Right atrium auricular region (tissue), 2 donors: ENCODE results near the gene FGF6. TPM values are rescaled to one million over a fixed set of nuclear protein-coding genes. Genes with fewer than 3 reads are reported as not detected.
"Not testable (repeated sequence)": the region's sequence is repeated elsewhere in the genome, so short reads cannot be mapped to it uniquely, and the experiment has no call there.

Experiments
- DNase-seq: peaks from one replicate; pipeline ENCODE4 v3.0.0-alpha.2; 2019; ENCODE audit warnings: low spot score
- H3K27ac ChIP-seq, 2 donors: fragments of 200-600 bp; sonication (generic); 1 replicate in 1 of 2; 2 replicates in 1 of 2; pipeline ENCODE4 v1.5.1; 2016 to 2019
- H3K27me3 ChIP-seq, 2 donors: fragments of 200-600 bp; sonication (generic); one replicate each; pipeline versions ENCODE4 v1.5.1 to v1.6.0; 2017 to 2019
- H3K36me3 ChIP-seq: fragments of 200-600 bp; sonication (generic); one replicate; pipeline ENCODE4 v1.5.1; 2016
- H3K4me1 ChIP-seq, 2 donors: fragments of 200-600 bp; sonication (generic); one replicate each; pipeline versions ENCODE4 v1.5.1 to v1.6.0; 2017 to 2019
- H3K4me3 ChIP-seq, 2 donors: fragments of 200-600 bp; sonication (generic); 1 replicate in 1 of 2; 2 replicates in 1 of 2; pipeline ENCODE4 v1.5.1; 2017 to 2019; ENCODE audit warnings: mild to moderate bottlenecking in 1 of 2, moderate library complexity in 1 of 2
- H3K9me3 ChIP-seq, 2 donors: fragments of 200-600 bp; sonication (generic); one replicate each; pipeline ENCODE4 v1.5.1; 2019
- total RNA-seq, 2 donors: library from RNA; depleted of rRNA; stranded (reverse); fragments of >200 nt; gene quantifications; one replicate each; pipeline ENCODE4 v1.1.0, GENCODE V29; 2016
- TF ChIP-seq, protein P1 (sequence below), 2 donors: fragments of 200-600 bp; sonication (generic); IDR thresholded peaks; one replicate each; pipeline ENCODE4 v1.5.1; 2019; ENCODE audit warnings: antibody characterized with exemption in 2 of 2

FGF6 gene
- total RNA-seq, 2 donors from 2014 or later, result not detected

- Histone ChIP-seq H3K4me1 (peaks cover 0 to 9% of the 10 kb centered on the region in 2 donors), H3K27ac (no peak overlapping the region), H3K9me3 (no peaks in the 10 kb centered on the region), H3K36me3 (no peaks in the 10 kb centered on the region), H3K27me3 (no peaks in the 10 kb centered on the region), H3K4me3 (no peak overlapping the region)
- TF ChIP-seq, protein P1, sequence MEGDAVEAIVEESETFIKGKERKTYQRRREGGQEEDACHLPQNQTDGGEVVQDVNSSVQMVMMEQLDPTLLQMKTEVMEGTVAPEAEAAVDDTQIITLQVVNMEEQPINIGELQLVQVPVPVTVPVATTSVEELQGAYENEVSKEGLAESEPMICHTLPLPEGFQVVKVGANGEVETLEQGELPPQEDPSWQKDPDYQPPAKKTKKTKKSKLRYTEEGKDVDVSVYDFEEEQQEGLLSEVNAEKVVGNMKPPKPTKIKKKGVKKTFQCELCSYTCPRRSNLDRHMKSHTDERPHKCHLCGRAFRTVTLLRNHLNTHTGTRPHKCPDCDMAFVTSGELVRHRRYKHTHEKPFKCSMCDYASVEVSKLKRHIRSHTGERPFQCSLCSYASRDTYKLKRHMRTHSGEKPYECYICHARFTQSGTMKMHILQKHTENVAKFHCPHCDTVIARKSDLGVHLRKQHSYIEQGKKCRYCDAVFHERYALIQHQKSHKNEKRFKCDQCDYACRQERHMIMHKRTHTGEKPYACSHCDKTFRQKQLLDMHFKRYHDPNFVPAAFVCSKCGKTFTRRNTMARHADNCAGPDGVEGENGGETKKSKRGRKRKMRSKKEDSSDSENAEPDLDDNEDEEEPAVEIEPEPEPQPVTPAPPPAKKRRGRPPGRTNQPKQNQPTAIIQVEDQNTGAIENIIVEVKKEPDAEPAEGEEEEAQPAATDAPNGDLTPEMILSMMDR (IDR thresholded peaks at IDR 0.05), result no peak
- DNase-seq, result no peak
These were observed 28.2 kb downstream of the FGF6 start for GRCh38 chr12:4417455-4417854.

GRCh38 chr12:4416276-4416675 lies 29.3 kb downstream of the FGF6 start:
- DNase-seq, result no peak
- no peaks in the 10 kb centered on the region for H3K36me3 ChIP-seq
- H3K27ac ChIP-seq, result no peak overlapping the region
- no peak overlapping the region for H3K4me3 ChIP-seq
- H3K9me3 ChIP-seq, result no peaks in the 10 kb centered on the region
- TF ChIP-seq, protein P1 (IDR thresholded peaks at IDR 0.05), result no peak
- peaks cover 0 to 9% of the 10 kb centered on the region in 2 donors for H3K4me1 ChIP-seq
- no peaks in the 10 kb centered on the region for H3K27me3 ChIP-seq

DNA sequence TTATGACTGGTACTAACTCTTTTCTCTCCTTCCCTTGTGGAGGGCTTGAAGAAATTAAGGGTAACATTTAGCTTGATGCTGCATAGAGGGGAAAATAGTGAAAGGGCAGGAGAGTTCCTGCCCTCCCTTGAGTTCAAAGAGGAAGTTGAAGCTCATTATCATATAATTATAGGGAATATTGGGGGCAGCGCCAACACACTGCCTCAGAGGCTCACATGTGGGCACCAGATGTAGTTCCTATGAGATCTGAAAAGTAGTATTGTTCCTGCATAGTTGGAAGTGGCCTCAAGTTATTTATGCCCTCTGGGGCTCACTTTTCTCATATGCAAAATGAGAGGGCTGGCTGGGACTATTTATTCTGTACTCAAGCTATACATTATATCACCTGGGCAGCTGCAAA lies 33.1 kb downstream of the FGF6 start:
- Histone ChIP-seq H3K9me3 (no peaks in the 10 kb centered on the region), H3K4me1 (peaks cover 0 to 9% of the 10 kb centered on the region in 2 donors), H3K27ac (no peak overlapping the region), H3K4me3 (no peak overlapping the region), H3K27me3 (no peaks in the 10 kb centered on the region), H3K36me3 (no peaks in the 10 kb centered on the region)
- DNase-seq, result no peak
- TF ChIP-seq, protein P1 (IDR thresholded peaks at IDR 0.05), result no peak

GRCh38 chr12:4412056-4412455 lies 33.6 kb downstream of the FGF6 start:
- Histone ChIP-seq H3K4me1 (peaks cover 0 to 9% of the 10 kb centered on the region in 2 donors), H3K36me3 (no peaks in the 10 kb centered on the region), H3K9me3 (no peaks in the 10 kb centered on the region), H3K4me3 (no peak overlapping the region), H3K27ac (no peak overlapping the region), H3K27me3 (no peaks in the 10 kb centered on the region)
- TF ChIP-seq, protein P1 (IDR thresholded peaks at IDR 0.05), result no peak
- no peak for DNase-seq

GRCh38 chr12:4407136-4407535 lies 38.5 kb downstream of the FGF6 start:
- no peak for DNase-seq
- TF ChIP-seq, protein P1 (IDR thresholded peaks at IDR 0.05), result no peak
- no peaks in the 10 kb centered on the region for H3K9me3 ChIP-seq
- no peaks in the 10 kb centered on the region for H3K4me1 ChIP-seq
- H3K36me3 ChIP-seq, result no peaks in the 10 kb centered on the region
- H3K27ac ChIP-seq, result no peak overlapping the region
- no peaks in the 10 kb centered on the region for H3K27me3 ChIP-seq
- H3K4me3 ChIP-seq, result no peak overlapping the region

GRCh38 chr12:4404877-4405637 lies 40.6 kb downstream of the FGF6 start:
- not testable (repeated sequence) for H3K27me3 ChIP-seq, H3K36me3 ChIP-seq, H3K4me3 ChIP-seq, H3K27ac ChIP-seq, H3K9me3 ChIP-seq, DNase-seq, H3K4me1 ChIP-seq
